ENCODE results near the gene DAB1. TPM values are rescaled to one million over a fixed set of nuclear protein-coding genes. Genes with fewer than 3 reads are reported as not detected.

Gene DAB1
- polyA plus RNA-seq, 3 donors = not detected

DNA sequence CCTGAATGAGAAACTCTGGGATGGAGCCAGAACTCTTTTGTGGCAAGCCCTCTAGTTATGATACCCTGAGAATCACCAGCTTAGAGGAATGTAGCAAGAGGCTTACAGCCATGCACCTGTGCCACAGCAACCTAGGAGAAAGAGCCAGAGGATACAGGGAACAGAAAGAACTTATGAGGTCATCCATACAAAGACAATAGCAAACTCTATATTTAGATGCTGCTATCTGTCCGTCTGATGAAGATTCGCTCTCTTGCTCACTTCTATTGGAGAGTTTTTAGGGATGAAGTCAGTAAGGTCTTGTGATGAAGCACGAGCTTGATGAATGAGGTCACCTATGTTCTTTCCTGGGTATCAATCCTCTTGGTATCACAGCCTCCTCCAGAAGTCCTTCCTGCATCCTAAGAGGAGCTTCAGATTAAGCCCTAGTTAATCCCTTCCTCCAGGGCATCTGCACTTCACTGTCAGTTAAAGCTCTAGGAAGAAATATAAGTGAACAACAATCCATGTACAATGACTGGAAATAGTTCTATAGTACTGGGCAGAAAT lies 185.6 kb downstream of the DAB1 start:
- Mint-ChIP-seq H3K9me3 (peaks cover 0 to 4% (median 0%) of the 10 kb centered on the region in 7 donors), H3K27me3 (ENCODE audit: low read depth in 3 of 3) (peaks cover 0 to 4% (median 0%) of the 10 kb centered on the region in 3 donors), H3K36me3 (no peaks in the 10 kb centered on the region), H3K4me3 (no peak overlapping the region), H3K27ac (no peak overlapping the region), H3K4me1 (no peaks in the 10 kb centered on the region)
- H3K36me3 ChIP-seq (replicated peaks in 1 of 2; ENCODE audit: control insufficient read depth in 1 of 2, insufficient read depth in 2 of 2, low read length in 2 of 2) = no peaks in the 10 kb centered on the region
- H3K4me1 ChIP-seq (ENCODE audit: control insufficient read depth in 1 of 2, insufficient read depth in 2 of 2, low read length in 2 of 2) = no peaks in the 10 kb centered on the region
- no peak overlapping the region for H3K9ac ChIP-seq (ENCODE audit: insufficient read depth, low read length, poor library complexity, severe bottlenecking)
- intact Hi-C loops (cut with micrococcal nuclease) = no loop called here
- H4K20me1 ChIP-seq (ENCODE audit: insufficient read depth, low read length) = no peaks in the 10 kb centered on the region
- no peaks in the 10 kb centered on the region for H3K27me3 ChIP-seq (ENCODE audit: control insufficient read depth in 2 of 2, insufficient read depth in 2 of 2, low read length in 2 of 2)
- H3K79me2 ChIP-seq (ENCODE audit: insufficient read depth, low read length) = no peaks in the 10 kb centered on the region
- no peak overlapping the region for H2AFZ ChIP-seq (ENCODE audit: insufficient read depth, low read depth, low read length, poor library complexity, severe bottlenecking)
- WGBS (ENCODE audit: insufficient coverage) = 100% methylated on average over 1 of the region's 3 CpGs
- no peak overlapping the region for H3K4me2 ChIP-seq (replicated peaks; ENCODE audit: extremely low read depth, low read length, poor library complexity, severe bottlenecking)
- H3K4me3 ChIP-seq (replicated peaks in 1 of 3; ENCODE audit: low read depth in 2 of 3, low read length in 3 of 3) = no peak overlapping the region
- H3K9me3 ChIP-seq (replicated peaks in 1 of 2; ENCODE audit: control insufficient read depth in 1 of 2, insufficient read depth in 1 of 2, low read length in 2 of 2) = no peaks in the 10 kb centered on the region
- no peak for DNase-seq
- no peak overlapping the region for H3K27ac ChIP-seq (ENCODE audit: low read depth in 1 of 2, low read length in 2 of 2)
- TF ChIP-seq, protein P1, sequence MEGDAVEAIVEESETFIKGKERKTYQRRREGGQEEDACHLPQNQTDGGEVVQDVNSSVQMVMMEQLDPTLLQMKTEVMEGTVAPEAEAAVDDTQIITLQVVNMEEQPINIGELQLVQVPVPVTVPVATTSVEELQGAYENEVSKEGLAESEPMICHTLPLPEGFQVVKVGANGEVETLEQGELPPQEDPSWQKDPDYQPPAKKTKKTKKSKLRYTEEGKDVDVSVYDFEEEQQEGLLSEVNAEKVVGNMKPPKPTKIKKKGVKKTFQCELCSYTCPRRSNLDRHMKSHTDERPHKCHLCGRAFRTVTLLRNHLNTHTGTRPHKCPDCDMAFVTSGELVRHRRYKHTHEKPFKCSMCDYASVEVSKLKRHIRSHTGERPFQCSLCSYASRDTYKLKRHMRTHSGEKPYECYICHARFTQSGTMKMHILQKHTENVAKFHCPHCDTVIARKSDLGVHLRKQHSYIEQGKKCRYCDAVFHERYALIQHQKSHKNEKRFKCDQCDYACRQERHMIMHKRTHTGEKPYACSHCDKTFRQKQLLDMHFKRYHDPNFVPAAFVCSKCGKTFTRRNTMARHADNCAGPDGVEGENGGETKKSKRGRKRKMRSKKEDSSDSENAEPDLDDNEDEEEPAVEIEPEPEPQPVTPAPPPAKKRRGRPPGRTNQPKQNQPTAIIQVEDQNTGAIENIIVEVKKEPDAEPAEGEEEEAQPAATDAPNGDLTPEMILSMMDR (IDR thresholded peaks at IDR 0.05) = no peak

DNA sequence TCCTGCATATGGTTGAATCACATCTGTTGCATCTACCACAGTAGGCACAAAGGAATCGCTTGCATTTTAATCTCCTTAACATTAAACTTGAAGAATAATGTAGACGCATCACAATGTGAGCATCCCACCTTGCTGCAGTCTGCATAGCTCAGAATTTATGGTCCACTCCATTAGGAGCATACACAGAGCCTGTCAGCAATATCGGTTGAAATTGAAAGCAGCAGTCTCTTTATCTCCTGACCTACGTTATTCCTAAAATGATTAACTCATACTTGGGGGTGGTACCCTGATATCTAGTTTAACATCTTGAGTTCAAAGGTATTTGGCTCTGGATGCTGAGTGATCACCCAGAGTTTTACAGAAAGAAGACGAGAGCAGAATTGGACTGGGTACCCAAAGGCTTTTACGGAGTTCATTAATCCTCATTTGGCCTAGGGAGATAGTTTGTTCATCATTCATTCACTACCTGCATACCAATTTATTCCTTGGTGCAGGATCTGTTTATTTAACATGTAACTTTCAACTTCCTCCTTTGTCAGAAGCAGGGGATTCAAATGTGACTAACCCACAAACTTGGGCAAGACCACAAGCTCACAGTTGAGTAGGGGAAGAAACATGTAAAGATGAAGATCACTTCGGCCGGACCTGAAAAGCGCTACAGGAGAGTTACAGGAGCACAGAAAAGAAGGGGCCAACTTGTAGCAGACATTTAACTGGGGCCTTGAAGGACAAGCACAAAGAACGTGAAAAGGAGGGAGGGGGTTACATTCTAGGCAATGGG lies 187.9 kb downstream of the DAB1 start:
- Histone ChIP-seq H3K9me3 (replicated peaks in 1 of 2; ENCODE audit: control insufficient read depth in 1 of 2, insufficient read depth in 1 of 2, low read length in 2 of 2) (no peaks in the 10 kb centered on the region), H2AFZ (ENCODE audit: insufficient read depth, low read depth, low read length, poor library complexity, severe bottlenecking) (no peak overlapping the region), H3K9ac (ENCODE audit: insufficient read depth, low read length, poor library complexity, severe bottlenecking) (no peak overlapping the region), H3K27ac (ENCODE audit: low read depth in 1 of 2, low read length in 2 of 2) (no peak overlapping the region), H3K4me2 (replicated peaks; ENCODE audit: extremely low read depth, low read length, poor library complexity, severe bottlenecking) (no peak overlapping the region), H3K4me1 (ENCODE audit: control insufficient read depth in 1 of 2, insufficient read depth in 2 of 2, low read length in 2 of 2) (no peaks in the 10 kb centered on the region), H3K36me3 (replicated peaks in 1 of 2; ENCODE audit: control insufficient read depth in 1 of 2, insufficient read depth in 2 of 2, low read length in 2 of 2) (no peaks in the 10 kb centered on the region), H3K79me2 (ENCODE audit: insufficient read depth, low read length) (no peaks in the 10 kb centered on the region), H4K20me1 (ENCODE audit: insufficient read depth, low read length) (no peaks in the 10 kb centered on the region), H3K4me3 (replicated peaks in 1 of 3; ENCODE audit: low read depth in 2 of 3, low read length in 3 of 3) (no peak overlapping the region), H3K27me3 (ENCODE audit: control insufficient read depth in 2 of 2, insufficient read depth in 2 of 2, low read length in 2 of 2) (no peaks in the 10 kb centered on the region)
- Mint-ChIP-seq H3K9me3 (peaks cover 0 to 4% (median 0%) of the 10 kb centered on the region in 7 donors), H3K27ac (peak overlapping the region in 1 of 7 donors; percentile 6), H3K4me1 (no peaks in the 10 kb centered on the region), H3K4me3 (no peak overlapping the region), H3K36me3 (no peaks in the 10 kb centered on the region), H3K27me3 (ENCODE audit: low read depth in 3 of 3) (peaks cover 0 to 3% (median 2%) of the 10 kb centered on the region in 3 donors)
- 28% methylated on average over 6 of the region's 10 CpGs for WGBS (ENCODE audit: insufficient coverage)
- TF ChIP-seq, protein P1 (IDR thresholded peaks at IDR 0.05) = no peak
- intact Hi-C loops (cut with micrococcal nuclease) = no loop called here
- DNase-seq = no peak

Data from CD14-positive monocyte (primary cell).